ENCODE data around the gene WLS. TPM values are rescaled to one million over a fixed set of nuclear protein-coding genes. Genes with fewer than 3 reads are reported as not detected.
"Not testable (repeated sequence)": the region's sequence is repeated elsewhere in the genome, so short reads cannot be mapped to it uniquely, and the experiment has no call there.

Gene WLS
- total RNA-seq, 1 donor from 2014 or later = 123 TPM

GRCh38 chr1:68166348-68166747 lies 66.0 kb downstream of the WLS start:
- Mint-ChIP-seq H3K4me3 (ENCODE audit: low read depth) (no peak overlapping the region), H3K36me3 (ENCODE audit: insufficient read depth) (peaks cover 16% of the 10 kb centered on the region), H3K4me1 (ENCODE audit: low read depth) (peaks cover 2% of the 10 kb centered on the region), H3K9me3 (ENCODE audit: low read depth) (no peaks in the 10 kb centered on the region), H3K27me3 (no peaks in the 10 kb centered on the region), H3K27ac (no peak overlapping the region)
- TF ChIP-seq CTCF (IDR thresholded peaks at IDR 0.05; ENCODE audit: unreplicated experiment) = no peak
- no peak for DNase-seq (ENCODE audit: low spot score, unreplicated experiment)

- Mint-ChIP-seq H3K9me3 (ENCODE audit: low read depth) (no peaks in the 10 kb centered on the region), H3K4me1 (ENCODE audit: low read depth) (peaks cover 2% of the 10 kb centered on the region), H3K27me3 (no peaks in the 10 kb centered on the region), H3K4me3 (ENCODE audit: low read depth) (no peak overlapping the region), H3K36me3 (ENCODE audit: insufficient read depth) (peaks cover 11% of the 10 kb centered on the region), H3K27ac (no peak overlapping the region)
- TF ChIP-seq CTCF (IDR thresholded peaks at IDR 0.05; ENCODE audit: unreplicated experiment) = no peak
- no peak for DNase-seq (ENCODE audit: low spot score, unreplicated experiment)
These were observed 66.7 kb downstream of the WLS start for GRCh38 chr1:68165665-68166064.

- Mint-ChIP-seq H3K4me1 (ENCODE audit: low read depth) (peaks cover 2% of the 10 kb centered on the region), H3K27me3 (no peaks in the 10 kb centered on the region), H3K36me3 (ENCODE audit: insufficient read depth) (peaks cover 10% of the 10 kb centered on the region), H3K9me3 (ENCODE audit: low read depth) (no peaks in the 10 kb centered on the region), H3K4me3 (ENCODE audit: low read depth) (no peak overlapping the region), H3K27ac (no peak overlapping the region)
- no peak for TF ChIP-seq CTCF (IDR thresholded peaks at IDR 0.05; ENCODE audit: unreplicated experiment)
- no peak for DNase-seq (ENCODE audit: low spot score, unreplicated experiment)
These were observed 67.4 kb downstream of the WLS start for GRCh38 chr1:68164918-68165317.

GRCh38 chr1:68163220-68163619 lies 69.1 kb downstream of the WLS start:
- peaks cover 2% of the 10 kb centered on the region for H3K4me1 Mint-ChIP-seq (ENCODE audit: low read depth)
- peaks cover 13% of the 10 kb centered on the region for H3K36me3 Mint-ChIP-seq (ENCODE audit: insufficient read depth)
- H3K4me3 Mint-ChIP-seq (ENCODE audit: low read depth) = no peak overlapping the region
- no peaks in the 10 kb centered on the region for H3K9me3 Mint-ChIP-seq (ENCODE audit: low read depth)
- no peak overlapping the region for H3K27ac Mint-ChIP-seq
- no peaks in the 10 kb centered on the region for H3K27me3 Mint-ChIP-seq
- DNase-seq (ENCODE audit: low spot score, unreplicated experiment) = no peak
- no peak for TF ChIP-seq CTCF (IDR thresholded peaks at IDR 0.05; ENCODE audit: unreplicated experiment)

- H3K9me3 Mint-ChIP-seq (ENCODE audit: low read depth) = no peaks in the 10 kb centered on the region
- H3K36me3 Mint-ChIP-seq (ENCODE audit: insufficient read depth) = peaks cover 15% of the 10 kb centered on the region
- no peak overlapping the region for H3K27ac Mint-ChIP-seq
- H3K27me3 Mint-ChIP-seq = no peaks in the 10 kb centered on the region
- no peak for TF ChIP-seq CTCF (IDR thresholded peaks at IDR 0.05; ENCODE audit: unreplicated experiment)
- H3K4me3 Mint-ChIP-seq (ENCODE audit: low read depth) = no peak overlapping the region
- DNase-seq (ENCODE audit: low spot score, unreplicated experiment) = no peak
- H3K4me1 Mint-ChIP-seq (ENCODE audit: low read depth) = peaks cover 2% of the 10 kb centered on the region
These were observed 69.6 kb downstream of the WLS start for GRCh38 chr1:68162761-68163160.

GRCh38 chr1:68161672-68162071 lies 70.7 kb downstream of the WLS start:
- not testable (repeated sequence) for H3K27ac Mint-ChIP-seq; DNase-seq (ENCODE audit: low spot score, unreplicated experiment); H3K27me3 Mint-ChIP-seq; H3K9me3 Mint-ChIP-seq (ENCODE audit: low read depth); H3K4me3 Mint-ChIP-seq (ENCODE audit: low read depth); H3K4me1 Mint-ChIP-seq (ENCODE audit: low read depth)
- peaks cover 17% of the 10 kb centered on the region for H3K36me3 Mint-ChIP-seq (ENCODE audit: insufficient read depth)

GRCh38 chr1:68160935-68161334 lies 71.4 kb downstream of the WLS start:
- not testable (repeated sequence) for H3K9me3 Mint-ChIP-seq (ENCODE audit: low read depth); H3K27me3 Mint-ChIP-seq; H3K4me1 Mint-ChIP-seq (ENCODE audit: low read depth)

More at GRCh38 chr1:68160935-68161334, 71.4 kb downstream of the WLS start:
- not testable (repeated sequence) for H3K27ac Mint-ChIP-seq; H3K4me3 Mint-ChIP-seq (ENCODE audit: low read depth); DNase-seq (ENCODE audit: low spot score, unreplicated experiment)
- H3K36me3 Mint-ChIP-seq (ENCODE audit: insufficient read depth) = peaks cover 21% of the 10 kb centered on the region

Data from progenitor cell of endocrine pancreas (in vitro differentiated cells).